Umbilical cord (tissue), 2 donors: ENCODE data around the gene NTRK1. TPM values are rescaled to one million over a fixed set of nuclear protein-coding genes. Genes with fewer than 3 reads are reported as not detected.

Experiments
- DNase-seq: peaks from one replicate; pipeline ENCODE4 v3.0.0-alpha.2; 2015; ENCODE audit warnings: low spot score
- total RNA-seq: library from RNA; depleted of rRNA; stranded (reverse); fragments of >200 nt; gene quantifications from one replicate; pipeline ENCODE4 v1.2.3, GENCODE V29; 2014; ENCODE audit warnings: low replicate concordance; ENCODE audit not compliant: insufficient read depth

The NTRK1 gene
- total RNA-seq, 1 donor from 2014 or later, result not detected

DNA sequence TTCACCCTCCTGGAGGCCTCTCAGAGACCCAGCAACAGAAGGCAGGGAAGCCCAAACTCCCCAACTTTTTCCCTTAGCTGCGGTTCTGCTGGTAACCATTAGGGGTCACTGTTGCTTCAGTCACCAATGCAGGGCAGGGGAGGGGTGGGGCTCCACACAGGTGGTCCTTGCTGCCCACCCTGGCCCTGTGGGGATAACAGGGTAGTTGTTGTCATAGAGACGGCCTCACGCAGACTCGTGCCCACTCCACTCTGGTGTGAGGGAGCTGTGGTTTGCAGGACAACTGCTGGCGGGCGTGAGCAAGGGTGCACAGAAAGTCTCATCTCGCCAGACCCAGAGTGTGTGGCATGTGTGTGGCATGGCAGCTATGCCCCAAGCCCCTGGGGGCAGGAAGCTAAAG lies 21.7 kb upstream of the NTRK1 start:
- no peak for DNase-seq

DNA sequence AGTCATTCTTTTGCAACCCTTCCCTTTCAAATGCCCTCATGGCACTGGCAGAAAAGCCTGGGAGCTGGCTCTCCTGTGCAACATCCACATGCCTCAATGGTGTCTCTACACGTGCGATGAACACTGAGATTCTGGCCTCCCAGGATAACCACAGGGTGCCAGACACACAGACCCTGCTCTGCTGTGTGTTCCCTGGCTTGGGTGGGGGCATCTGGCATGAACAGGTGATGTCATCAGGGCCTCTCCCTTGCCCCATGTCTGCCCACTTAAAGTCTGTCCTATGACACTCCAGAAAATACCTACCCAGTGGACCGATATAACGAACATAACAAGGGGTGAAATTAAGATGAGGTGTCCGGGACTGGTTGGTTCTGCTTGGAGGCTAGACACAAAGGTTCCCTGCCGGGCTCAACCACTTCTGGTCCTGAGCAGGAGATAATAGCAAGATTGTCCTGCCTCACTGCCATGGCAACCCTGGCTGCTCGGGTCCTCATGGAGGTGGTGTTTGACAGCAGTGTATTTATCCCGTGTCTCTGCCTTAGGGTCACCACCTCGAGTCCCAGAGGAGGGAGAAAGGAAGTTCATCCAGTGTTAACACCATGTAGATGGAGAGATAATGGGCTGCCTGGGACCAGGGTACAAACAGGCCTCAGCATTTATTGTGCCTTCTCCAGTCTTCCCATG lies 21.1 kb upstream of the NTRK1 start:
- DNase-seq, result no peak

DNA sequence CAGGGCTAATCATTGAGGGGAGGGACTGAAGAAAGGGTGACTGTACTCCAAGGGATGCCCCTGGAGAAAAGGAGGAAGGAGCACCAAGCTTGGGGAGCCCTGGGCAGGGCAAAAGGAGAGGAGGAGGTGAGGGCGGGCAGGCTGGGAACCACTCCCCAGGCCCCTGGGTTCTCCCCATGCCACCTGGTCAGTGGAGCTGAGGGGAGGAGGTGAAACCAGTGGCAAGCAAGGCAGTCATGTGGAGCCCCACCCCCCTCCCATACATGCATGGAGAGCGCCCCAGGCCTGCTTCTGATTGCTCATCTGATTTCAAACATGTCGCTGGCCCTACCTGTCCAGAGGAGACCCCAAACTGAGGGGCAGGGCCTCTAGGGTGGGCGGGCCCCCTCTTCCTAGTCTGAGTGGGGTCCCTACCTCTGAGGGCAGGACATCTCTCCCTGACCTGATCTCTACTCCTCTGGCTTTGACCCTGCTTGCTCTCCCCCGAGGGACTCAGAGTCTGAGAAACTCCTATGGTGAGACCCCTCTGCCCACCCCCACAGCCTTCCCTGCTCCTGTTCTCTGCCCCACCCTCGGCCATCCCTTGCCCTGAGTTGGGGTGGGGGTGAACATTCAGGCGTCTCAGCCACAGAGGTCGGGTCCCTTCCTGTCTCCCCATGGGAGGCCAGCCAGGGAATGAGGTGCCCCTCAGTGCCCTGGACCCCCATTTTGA lies 20.3 kb upstream of the NTRK1 start:
- DNase-seq, result no peak

DNA sequence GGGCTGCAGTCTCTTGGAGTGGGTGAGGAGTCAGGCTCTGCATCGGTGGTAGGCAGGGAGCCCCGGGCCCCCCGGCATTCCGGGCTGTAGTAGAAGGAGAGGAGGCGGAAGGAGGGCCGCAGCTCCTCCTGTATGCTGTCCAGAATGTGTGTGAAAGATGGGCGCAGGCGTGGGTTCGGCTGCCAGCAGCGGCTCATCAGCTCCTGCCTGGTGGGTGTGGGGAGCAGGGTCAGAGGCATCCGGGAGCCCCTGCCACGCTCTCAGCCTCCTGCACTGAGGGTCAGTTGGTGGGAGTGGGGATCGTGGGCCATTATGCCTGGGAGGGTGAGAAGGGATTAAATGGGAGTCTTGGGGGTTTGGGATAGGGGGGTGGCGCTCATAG lies 19.8 kb upstream of the NTRK1 start:
- no peak for DNase-seq

DNA sequence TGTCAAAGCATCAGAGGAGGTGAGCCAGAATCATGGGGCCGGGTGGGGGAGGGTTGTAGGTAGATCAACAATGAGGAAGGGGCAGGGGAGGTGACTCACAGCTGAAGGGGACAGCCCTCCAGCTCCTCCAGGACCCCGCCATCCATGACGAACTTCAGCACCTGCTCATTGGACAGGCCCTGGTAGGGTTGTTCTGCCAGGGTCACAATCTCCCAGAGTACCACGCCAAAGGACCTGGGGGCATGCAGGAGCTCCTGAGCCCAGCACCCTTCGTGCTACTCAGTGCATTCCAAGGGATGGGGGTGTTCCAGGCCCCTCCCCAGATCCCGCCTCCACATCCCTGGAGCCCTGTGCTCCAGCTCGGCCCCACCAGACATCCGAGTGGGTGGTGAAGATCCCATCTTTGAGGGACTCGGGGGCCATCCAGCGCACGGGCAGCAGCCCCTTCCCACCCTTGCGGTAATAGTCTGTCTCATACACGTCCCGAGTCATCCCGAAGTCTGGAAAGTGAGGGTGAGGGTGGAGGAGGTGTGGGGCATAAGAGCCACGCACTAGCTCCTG lies 19.3 kb upstream of the NTRK1 start:
- no peak for DNase-seq

DNA sequence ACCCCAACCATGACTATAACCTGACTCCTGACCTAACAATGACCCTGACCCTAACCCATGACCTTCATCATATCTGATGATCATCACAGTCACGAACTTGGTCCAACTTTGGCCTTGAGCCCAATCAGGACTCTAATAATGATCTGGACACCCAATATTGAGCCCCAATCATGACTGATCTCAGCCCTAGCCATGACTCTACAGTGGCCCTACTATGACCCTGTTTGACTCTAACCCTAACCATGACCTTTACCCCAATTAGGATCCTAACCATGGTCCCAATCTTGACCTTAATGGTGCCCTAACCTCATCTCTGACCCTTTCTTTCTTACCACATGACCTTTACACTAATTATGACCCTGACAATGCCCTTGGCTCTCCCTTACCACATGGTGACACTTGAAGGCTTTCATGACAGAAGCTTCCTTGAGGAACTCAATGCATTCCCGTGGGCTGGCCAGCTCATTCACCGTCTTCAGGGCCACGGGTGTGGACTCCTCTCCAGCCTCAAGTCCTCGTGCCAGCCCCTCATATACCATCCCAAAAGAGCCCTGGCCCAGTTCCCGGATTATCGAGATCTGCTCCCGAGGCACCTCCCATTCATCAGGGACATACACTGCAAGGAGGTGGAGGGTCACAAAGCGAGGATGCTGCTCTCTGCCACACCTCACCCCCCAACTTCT lies 17.9 kb upstream of the NTRK1 start:
- DNase-seq, result no peak

DNA sequence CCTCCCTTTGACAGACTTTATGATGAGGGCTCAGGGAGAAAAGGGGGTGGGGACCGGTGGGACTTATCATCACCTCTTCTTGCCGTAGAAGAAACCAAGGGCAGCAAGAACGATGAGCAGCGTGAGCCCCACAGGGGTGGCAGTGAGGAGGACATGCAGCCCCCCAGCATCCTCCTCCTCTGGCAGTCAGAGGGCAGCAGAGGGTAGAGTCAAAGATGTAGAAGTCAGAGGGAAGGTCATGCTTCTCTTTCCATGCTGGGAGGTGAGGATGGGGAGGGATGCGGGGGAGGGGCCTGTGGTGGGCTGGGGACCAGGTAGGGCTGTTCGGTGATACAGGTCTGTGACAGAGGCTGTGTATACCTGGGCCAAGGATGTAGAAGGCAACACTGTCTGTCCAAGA lies 16.6 kb upstream of the NTRK1 start:
- DNase-seq, result no peak

DNA sequence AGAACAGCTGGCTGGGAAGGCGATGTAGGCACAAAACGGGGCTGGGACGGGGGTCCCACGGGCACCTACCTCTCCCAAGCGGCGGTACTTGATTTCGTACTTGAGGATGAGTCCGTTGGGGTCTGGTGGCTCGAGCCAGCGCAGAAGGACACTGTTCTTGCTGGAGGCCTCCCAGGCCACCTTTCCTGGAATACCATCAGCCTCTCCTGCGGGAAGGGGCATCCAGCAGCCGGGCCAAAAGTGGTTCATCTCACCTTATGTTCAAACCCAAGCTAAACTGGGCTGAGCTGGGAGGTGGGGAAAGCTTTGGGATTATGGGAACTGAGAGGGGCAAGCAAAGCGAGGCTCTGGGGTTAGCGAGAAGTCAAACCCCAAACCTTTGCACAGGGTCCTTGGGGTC lies 16.0 kb upstream of the NTRK1 start:
- DNase-seq, result no peak

DNA sequence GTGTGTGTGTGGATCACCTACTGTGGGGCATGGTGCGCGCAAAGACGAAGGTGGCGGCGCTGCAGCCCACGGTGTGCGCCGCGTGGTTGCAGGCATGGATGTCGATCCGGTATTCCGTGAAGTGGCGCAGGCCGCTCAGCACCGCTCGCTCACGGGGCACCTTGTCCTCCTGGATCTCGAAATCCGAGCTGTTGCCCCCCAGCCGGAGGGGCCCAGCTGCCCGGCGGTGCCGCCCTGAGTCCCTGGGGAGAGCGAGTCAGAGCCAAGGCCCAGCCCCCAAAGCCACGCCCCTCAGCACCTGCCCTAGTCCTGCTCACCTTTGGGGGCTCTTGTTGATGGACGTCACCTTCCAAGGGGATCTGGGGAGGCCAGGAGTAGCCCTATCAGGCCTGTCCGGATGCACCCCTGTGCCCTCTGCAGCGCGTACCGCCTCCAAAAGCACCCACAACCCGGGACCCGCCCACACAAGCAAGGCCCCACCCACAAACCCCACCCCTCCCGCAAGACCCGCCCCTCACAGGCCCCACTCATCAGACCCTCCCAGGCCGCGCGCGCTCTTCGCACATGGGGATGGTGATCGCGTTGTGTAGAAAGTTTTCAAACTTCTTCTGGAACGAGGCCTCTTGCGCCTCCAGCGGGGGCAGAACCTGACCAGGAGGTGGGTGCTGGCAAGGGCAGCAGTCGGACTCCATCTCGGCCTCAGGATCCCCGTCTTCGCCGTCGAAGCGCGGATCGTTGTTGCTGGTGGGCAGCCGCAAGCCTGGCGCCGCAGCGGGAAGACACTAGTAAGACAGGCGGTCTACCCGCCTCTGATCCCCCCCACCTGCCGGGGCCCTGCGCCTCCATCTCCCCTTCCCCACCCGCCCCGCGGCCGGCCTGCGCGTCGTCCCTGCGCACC lies 15.4 kb upstream of the NTRK1 start:
- DNase-seq, result no peak

DNA sequence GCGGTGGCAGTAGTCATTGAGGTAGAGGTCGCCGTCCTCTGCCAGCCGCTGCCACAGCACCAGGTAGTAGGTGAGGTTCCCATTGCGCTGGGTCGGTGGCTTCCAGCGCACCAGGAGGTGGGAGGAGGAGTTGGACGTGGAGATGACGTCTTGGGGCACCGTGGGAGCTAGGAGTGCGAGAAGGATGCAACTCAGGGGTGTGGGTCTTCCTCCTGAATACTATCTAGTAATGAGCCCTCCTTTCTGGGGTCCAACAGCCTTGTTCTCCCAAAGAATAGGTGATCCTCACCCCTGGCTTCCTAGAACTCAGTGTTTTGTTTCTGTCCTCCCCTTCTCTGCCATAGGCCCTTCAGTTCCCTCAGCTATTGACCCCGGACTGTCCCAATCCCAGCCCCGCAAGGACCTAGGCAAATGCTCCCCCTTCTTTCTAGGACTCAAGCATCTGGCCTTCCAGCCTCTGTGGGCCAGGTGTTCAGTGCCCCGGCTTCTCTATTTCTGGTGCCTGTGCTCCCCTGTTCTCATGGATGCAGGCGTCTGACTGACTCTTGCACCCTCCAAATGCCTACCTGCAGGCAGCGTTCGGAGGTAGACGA lies 14.6 kb upstream of the NTRK1 start:
- DNase-seq, result no peak

DNA sequence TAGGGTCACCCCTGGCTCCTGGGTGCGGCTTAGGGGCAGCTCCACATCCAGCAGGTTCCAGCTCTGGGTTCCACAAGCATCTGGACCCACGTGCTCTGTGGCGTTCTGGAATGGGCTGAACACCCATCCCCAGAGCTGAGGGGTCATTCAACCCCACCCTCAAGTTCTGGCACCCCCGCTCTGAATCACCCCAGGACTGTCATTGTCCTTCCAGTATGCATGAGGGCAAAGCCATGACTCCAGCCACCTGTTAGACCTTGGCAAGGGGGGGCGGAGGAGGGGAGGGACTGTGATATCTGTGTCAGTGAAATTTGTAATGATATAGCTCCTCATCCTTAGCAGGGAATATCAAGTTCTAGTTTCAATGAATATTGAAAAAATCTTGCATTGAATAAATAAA lies 14.0 kb upstream of the NTRK1 start:
- DNase-seq, result no peak

DNA sequence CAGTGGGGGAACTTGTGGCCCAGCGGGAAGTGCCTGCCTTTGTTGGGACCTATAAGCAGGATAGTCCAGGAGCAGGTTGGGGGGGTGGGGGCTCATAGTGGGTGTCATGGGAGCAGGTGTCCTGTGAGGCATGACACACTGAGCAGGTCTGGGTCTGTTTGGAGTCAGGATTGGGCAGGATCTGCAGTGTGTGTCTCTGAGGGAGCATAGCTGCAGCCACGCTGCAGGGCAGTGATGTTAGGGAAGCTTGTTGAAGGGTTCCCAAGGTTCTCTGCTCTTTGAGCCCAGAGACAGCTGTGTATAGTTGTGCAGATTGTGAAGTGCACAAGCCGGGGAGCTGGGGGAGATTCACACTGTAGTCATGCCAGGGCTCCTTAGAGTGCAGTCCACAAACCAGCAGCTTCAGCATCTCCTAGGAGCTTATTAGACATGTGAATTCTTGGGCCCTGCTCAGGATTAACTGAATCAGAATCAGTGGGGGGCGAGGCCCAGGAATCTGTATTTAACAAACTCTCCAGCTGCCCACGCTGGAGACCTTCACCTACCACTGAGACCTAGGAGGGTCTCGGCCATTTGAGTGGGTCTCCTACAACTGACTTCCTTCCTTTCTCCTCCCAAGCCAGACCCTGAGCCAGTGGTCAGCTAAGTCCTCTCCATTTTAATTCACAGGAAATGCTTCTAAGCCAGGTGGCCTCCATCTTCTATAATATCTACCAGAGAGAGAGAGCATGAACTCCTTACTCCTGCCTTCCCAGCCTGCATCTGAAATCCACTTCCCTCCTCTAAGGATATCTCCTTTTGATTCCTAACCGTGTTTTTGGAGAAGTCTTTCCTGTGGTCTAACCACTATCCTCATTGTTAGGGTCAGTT lies 12.8 kb upstream of the NTRK1 start:
- DNase-seq, result no peak

DNA sequence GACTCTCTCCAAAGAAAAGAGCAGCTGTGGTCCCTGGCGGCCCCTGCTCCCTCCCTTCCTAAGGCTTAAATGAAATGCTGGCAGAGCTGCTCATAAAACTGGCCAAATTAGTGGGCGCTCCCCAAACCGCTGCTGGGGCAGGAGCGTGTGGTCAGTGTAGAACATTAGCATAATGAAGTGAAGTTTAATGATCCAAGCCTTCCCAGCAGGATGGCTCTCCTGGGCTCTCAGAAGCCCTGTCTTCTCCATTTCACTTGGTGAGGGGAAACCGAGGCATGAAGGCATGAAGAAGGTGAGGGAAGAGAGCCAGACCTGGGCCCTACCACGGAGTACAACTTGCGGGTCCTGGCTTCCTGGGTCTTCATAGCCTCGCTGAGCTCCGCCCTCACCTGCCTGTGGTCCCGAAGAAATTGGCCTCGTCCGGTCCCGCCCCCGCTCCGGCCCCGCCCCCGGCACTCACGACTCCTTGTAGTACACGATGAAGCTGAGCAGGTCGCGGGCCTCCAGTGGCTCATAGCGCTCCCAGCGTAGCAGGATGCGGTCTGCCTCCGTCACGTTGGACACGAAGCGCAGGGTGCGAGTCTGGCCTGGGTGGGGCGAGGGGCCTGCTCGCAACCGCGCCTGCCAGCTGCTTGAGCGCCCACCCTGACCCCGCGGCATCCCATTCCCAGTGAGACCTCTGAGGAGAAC lies 12.1 kb upstream of the NTRK1 start:
- no peak for DNase-seq

DNA sequence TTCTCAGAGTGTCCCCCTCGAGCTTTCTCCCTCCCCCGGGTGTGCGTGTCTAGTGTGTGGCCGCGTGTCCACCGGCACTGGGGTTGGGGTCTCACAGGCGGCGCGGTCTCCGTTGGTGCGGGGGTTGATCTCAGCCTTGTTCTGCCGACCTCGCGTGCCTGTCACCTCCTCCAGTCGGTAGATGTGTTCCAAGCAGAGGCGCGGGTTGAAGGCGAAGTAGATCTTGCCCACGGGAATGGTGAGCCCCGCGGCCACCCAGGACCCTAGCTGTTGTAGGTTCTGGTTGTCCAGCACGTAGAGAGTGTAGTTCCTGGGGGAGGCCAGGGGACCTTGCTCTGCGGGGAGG lies 11.5 kb upstream of the NTRK1 start:
- DNase-seq, result no peak

DNA sequence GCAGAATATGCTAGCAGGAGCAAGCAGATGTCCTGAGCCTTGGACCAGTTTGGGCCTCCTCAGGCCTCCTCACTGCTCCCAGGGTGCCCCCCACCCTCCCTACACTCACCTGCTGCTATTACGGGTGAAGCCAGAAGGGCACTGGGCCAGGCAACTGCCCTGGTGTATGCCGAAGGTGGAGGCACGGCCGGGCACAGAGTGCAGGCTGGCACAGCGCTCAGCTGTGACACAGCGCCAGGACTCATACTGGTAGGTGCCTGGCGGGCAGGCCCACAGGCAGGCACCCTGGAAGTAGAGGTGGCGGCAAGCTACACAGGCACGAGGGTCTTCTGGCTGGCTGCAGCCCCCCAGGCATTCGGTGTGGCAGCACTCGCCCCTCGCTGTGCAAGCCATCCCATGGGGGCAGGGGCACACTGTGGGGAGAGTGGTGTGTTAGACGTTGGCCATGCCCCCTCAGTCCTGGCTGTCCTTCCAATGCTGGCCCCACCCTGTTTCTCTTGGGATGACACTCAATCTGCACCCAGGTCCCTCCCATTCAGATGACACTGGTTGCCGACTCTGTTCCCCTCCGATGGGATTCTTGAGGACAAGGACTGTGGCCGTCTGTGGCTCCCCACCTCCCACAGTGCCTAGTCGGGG lies 8.8 kb upstream of the NTRK1 start:
- DNase-seq, result no peak

DNA sequence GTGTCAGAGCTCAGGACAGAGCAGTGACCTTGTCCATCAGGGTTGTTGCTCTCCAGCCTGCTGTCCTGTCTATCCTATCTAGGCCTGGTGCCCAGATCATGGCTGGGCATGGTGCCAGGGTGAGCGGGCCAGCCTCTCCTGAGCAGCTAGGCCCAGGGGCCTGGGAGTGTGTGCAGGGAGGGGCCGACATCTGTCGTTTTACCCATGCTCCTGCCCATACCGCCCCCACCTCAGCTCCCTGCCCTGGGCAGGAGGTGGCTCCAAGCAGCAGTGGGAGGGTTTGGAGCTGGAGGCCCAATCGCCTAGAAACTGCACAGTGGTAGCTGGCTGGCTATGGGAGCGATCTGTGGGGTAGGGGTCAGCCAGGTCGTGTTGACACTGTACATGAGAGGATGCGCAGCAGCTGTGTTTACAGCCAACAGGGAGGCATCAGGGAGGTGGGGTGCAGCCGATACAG lies 8.2 kb upstream of the NTRK1 start:
- peak; percentile 56 for DNase-seq

DNA sequence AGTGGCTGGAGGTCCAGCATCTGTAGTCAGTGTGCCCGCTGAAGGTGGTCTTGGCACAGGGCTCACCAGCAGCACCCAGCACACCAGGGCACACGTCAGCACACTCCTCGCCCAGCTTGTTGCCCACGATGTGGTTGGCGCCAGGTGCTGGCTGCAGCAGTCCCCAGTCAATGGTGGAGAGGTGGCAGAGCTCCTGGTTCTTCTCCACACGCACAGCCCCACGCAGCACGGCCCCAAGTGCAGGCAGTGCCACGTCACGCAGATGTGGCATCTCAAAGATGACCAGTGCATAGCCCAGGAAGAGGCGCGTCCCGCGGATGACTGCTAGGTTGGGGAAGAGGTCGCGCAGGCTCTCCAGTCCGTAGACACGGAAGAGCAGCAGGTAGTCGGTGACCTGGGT lies 6.9 kb upstream of the NTRK1 start:
- no peak for DNase-seq

DNA sequence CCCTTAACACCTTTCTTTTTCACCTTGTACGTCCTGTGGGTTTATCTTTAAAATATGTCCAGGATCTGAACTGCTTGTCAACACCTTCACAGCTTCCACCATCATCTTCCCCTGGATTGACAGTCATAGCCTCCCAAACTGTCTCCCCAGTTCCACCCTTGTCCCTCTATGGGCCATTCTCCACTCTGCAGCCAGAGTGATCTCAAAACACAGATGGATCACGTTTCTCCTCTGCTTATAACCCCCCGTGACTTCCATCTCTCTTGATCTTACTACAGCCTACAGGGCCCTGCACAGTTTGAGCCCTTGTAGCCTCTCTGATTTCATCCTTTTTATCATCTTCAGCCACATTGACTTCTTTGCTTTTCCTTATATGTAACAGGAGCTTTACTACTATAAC lies 6.0 kb upstream of the NTRK1 start:
- DNase-seq, result no peak

DNA sequence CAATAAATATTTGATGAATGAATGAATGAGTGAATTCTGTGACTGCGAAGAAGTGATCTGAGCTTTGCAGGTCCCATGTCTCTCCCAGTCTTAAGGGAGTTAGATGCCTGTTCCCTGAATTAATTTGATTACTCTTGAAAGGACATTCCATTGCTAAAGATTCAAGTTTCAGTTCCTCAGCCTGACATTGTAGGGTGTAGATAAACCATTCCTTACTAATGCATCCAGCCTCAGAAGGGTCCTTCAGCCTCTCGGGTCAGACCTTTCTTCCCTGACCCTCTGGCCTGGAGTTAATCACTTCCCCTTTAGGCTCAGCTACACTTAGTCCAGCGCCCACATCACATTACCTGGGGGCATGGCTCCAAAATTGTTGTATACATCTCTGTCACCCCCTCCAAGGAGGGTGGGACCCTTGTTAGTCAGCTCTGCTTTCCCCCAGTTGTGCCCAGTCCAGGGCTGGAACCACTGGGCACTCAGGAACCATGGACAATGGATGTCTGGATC lies 4.3 kb upstream of the NTRK1 start:
- DNase-seq, result no peak
